Activated T-cell treated with anti-CD3 and anti-CD28 coated beads, Interleukin-2, amount 50 U/mL, for 1 hour (primary cell): ENCODE measurements around the gene INTS15.

Experiments used
- DNase-seq: peaks from one replicate; pipeline ENCODE4 v3.0.0-alpha.2; 2020

The INTS15 gene

GRCh38 chr7:6589829-6590644 is at the start of gene INTS15:
Gene INTS15, plus strand, starts transcription at chr7:6590021. Its CDS starts 263 bp downstream, at chr7:6590284.
- DNase-seq, result peak; percentile 90

GRCh38 chr7:6542368-6542767 is 47.5 kb upstream of the INTS15 start:
- no peak for DNase-seq

- DNase-seq, result no peak
Measured at GRCh38 chr7:6545398-6546126, 44.3 kb upstream of the INTS15 start.

GRCh38 chr7:6546498-6547251 is 43.1 kb upstream of the INTS15 start:
- DNase-seq, result no peak

- no peak for DNase-seq
Measured at GRCh38 chr7:6547400-6547799, 42.4 kb upstream of the INTS15 start.

- DNase-seq, result no peak
Measured at GRCh38 chr7:6551016-6551511, 38.8 kb upstream of the INTS15 start, which contains the start of gene GRID2IP. Gene GRID2IP, minus strand, starts transcription at chr7:6551461. Its CDS starts 25 bp downstream, at chr7:6551436.

GRCh38 chr7:6553448-6554044 is 36.3 kb upstream of the INTS15 start:
- no peak for DNase-seq

- no peak for DNase-seq
Measured at GRCh38 chr7:6554848-6555247, 35.0 kb upstream of the INTS15 start.

GRCh38 chr7:6556196-6556595 is 33.6 kb upstream of the INTS15 start:
- DNase-seq, result no peak

GRCh38 chr7:6558837-6559236 is 31.0 kb upstream of the INTS15 start:
- no peak for DNase-seq

GRCh38 chr7:6559896-6560295 is 29.9 kb upstream of the INTS15 start:
- no peak for DNase-seq

- DNase-seq, result no peak
Measured at GRCh38 chr7:6562106-6562505, 27.7 kb upstream of the INTS15 start.

GRCh38 chr7:6563936-6564770 is 25.7 kb upstream of the INTS15 start:
- no peak for DNase-seq

- DNase-seq, result no peak
Measured at GRCh38 chr7:6565655-6566054, 24.2 kb upstream of the INTS15 start.

GRCh38 chr7:6567886-6568285 is 21.9 kb upstream of the INTS15 start:
- DNase-seq, result no peak

GRCh38 chr7:6571160-6571779 is 18.6 kb upstream of the INTS15 start:
- no peak for DNase-seq

- no peak for DNase-seq
Measured at GRCh38 chr7:6575281-6576023, 14.4 kb upstream of the INTS15 start.

- DNase-seq, result no peak
Measured at GRCh38 chr7:6576024-6576866, 13.6 kb upstream of the INTS15 start.

- DNase-seq, result peak; percentile 44
Measured at GRCh38 chr7:6576867-6577368, 12.9 kb upstream of the INTS15 start.
